ENCODE data around the gene CUL4A.

CUL4A gene

DNA sequence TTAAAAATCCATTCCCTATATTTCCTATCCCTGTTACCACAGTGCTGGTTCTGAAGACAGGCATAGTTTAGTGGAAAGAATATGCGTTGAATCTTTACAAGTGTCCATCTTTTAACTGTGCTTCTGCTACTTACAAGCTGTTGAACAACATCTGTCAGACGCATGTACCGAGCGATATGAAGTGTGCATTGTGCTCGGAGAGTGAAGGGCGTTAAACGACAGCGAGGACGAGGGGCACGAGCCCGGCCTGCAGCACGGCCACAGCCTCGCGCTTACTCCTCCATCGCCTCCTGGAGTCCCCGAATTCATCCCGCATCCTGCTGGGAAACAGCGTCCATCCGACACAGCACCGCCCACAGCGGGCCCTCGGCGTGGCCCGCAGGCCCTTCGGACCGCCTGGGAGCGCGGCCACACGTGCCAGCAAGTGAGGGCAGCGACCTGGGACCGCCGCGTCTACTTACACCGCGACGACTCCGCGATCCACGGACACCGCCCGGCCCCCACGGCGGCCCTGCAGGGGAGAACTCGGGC lies 1.5 kb upstream of the CUL4A start:
- DNase-seq (ENCODE audit: low read depth in 2 of 2) = no peak

DNA sequence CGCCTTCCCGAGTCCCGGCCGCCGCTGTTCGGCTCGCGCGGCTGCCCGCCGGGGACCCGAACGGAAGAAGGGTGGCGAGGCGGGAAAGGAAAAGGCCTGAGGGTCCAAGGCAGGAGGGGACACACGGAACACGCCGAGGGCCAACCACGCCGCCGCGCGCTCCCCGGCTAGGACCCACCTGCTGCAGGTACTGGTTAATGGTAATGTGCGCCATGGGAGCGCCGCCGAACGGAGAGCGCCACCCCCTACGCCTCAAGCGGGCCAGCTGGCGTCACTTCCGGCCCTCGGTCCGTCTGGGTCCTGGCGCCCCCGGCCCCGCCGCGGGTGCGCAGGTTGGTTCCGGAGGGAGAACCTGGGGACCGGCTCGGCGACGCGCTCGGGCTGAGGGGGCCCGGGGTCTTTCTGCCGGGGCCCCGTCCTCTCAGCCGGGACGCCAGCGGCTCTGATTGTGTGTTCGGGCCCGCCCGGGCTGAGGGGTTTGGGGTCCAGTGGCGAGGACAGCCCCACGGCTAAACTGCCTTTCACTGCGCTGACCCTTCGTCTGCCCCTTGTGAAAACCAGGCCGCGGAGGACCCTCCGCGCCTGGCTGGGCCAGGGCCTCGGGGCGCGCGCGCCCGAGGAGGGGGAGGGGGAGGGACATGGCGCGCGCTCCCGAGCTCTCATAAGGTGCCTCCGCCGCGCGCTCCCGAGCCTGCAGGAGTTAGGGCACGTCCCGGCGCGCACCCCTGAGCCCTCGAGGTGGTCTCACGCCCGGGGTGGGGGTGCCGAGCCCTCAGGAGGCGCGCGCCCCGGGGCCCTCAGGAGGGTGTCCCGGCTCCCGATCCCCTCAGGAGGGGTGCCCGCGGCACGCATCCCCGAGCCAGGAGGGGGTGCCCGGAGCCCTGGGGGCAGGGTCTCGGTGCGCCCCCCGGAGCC lies 735 bp upstream of the CUL4A start, which contains the start of gene PCID2:
TSS of gene PCID2 (minus strand) at position 249 of the 915 bp plus-strand sequence. CDS start at position 214, 35 bp downstream.
- peak; percentile 75 to 77 for DNase-seq (ENCODE audit: low read depth in 2 of 2)

DNA sequence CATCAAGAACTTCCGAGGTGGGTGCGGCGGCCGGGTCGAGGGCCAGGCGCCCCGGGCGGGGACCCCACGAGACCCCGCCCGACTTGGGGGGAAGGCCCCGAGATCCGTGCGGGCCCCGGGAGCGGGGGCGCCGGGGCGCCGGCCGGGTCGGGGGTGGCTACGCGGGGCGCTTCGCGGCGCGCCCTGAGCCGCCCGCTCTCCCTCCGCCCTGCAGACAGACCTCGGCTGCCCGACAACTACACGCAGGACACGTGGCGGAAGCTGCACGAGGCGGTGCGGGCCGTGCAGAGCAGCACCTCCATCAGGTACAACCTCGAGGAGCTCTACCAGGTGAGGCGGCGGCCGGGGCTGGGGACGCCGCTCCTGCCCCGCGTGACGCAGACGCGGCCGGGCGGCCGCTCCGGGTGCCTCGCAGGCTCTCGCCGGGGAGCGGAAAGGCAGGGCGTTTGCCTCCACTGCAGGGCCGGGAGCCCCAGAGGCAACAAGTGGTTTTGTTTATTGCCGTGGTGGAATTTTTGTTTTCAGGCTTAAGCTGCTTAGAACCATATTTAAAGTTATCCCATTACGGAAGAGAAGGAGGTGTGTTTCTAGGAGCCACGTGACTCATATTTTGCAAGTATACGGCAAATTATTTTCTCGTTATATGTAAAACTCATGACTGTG lies 477 bp downstream of the CUL4A start:
- DNase-seq (ENCODE audit: low read depth in 2 of 2) = peak; percentile 35 to 52

DNA sequence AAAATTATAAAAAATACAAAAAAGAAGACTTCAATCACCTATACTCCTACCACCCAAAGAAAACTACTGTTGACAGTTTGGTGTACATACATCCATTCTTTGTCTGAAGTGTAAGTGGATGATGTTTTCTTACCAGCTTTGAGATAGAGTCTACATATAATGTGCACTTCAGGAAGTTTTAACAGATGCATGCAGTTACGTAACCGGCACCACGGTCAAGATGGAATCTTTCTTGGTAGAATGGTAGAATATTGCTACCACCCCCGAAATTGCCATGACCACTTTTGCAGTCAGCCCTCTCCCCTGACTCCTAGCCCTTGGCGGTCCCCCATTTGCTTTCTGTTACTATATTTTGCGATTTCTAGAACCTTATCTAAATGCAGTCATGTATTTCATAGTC lies 1.4 kb downstream of the CUL4A start:
- DNase-seq (ENCODE audit: low read depth in 2 of 2) = no peak

DNA sequence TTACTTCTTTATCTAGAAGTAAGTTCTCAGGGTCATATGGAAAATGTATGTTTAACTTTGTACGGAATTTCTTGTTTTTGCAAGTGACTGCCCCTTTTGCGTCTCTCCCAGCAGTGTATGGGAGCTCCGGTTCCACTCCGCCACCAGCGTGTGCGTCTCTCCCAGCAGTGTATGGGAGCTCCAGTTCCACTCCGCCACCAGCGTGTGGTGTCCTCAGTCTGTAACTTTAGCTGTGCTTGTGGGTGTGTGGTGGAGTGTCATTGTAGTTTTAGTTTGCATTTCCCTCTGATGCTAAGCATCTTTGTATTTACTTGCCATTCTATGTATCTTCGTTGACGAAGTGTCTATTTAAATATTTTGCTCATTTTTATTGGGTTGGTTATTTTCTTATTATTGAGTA lies 2.4 kb downstream of the CUL4A start:
- no peak for DNase-seq (ENCODE audit: low read depth in 2 of 2)

DNA sequence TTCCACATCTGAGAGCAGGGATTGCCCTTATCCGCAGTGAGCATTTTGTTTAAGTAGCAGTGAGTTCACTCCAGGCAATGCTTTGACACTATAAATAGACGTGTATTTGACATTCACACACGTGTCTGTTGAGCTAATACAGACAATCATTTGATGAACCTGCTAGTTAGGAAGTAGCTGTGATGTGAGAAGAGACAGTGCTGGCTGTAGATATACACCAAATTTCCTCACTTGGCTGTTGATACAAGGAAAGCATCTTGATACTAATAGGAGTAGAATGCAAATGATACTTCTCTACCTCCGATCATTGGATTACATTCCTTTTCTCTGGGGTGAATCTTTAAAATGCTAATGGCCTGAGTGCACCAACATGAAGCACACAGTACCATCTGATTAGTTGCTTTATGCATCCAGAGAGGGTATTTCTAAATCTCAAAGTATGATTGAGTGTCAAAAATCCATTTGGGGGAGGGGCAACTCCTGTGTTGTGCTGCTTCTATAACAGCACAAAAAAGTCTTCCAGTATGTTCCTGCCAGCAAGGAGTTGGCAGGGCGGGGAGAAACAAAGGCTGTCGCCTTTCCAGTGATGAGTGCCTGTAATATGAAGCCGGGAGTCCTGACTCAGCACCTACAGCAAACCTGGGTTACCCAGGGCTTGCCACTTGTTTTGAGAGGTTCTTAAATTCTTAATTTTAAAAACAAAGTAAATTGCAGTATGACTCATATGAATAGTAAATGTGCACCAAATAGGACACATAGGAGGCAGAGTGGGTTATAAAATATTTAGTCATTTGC lies 7.0 kb downstream of the CUL4A start:
- no peak for DNase-seq (ENCODE audit: low read depth in 2 of 2)

DNA sequence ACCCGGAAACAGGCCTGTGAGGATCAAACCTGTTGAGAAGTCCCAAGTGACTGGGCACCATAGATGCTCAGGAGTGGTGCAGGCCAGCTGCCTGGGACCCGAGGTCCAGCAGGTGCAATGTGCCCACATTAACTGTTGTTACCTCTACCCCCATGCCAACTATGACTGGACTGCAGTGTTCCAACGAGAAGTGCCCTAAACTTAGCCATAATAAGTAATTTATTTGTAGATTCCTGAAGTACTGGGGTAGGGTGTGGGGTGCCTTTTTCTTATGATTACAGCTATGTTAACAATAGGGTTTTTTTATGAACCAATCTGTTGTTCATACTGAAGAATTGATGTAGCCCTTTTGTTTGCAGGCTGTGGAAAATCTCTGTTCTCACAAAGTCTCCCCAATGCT lies 9.2 kb downstream of the CUL4A start:
- DNase-seq (ENCODE audit: low read depth in 2 of 2) = no peak

DNA sequence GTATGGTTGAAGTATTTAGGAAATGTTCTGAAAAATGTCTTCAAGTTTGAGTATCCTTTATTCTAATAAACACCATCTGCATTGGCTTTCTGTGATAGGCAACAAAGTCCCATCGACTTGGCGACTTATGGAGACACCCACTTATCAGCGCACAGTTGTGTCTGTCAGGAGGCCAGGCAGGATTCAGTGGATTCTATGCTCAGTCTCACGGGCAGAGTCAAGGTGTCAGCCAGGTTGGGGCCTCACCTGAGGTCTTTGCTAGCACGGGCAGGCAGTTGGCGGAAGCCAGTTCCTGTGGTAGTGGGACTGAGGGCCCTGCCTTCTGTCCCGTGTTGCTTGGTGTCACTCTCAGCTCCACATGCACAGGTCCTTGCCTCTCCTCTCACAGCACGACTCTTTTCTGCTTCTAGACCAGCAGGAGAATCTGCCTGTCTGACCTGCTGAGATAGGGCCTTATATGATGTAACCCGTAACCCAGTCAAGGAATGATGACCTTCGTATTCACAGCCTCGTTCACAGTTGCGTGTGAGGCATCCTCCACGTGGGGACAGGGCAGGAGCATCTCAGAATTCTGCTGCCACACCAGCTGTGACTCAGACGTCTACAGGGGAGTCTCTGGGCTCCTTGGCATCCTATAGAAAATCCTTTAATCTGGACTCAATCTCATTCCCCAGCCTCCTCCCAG lies 10.0 kb downstream of the CUL4A start:
- DNase-seq (ENCODE audit: low read depth in 2 of 2) = no peak

DNA sequence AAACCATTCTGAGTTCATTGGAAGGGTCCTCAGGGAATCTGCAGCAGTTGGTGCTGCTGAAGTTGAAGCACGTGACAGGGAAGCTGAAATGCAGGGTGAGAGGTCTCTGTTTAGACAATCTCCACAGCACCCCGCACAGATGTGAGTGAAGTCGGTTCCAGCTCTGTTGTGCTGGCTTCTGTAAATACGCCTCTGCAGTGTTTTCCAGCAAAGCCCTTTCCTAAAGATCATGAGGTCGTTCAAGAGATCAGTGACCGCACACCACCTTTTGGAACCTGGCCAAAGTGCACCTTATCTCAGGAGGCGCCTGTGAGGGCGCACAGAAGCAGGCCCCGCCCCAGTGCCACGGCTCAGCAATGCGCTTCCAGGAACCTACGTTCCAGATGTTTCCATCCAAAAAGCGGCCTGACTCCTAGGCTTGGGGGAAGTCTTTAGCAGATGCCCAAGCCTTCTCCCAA lies 10.8 kb downstream of the CUL4A start:
- DNase-seq (ENCODE audit: low read depth in 2 of 2) = no peak

DNA sequence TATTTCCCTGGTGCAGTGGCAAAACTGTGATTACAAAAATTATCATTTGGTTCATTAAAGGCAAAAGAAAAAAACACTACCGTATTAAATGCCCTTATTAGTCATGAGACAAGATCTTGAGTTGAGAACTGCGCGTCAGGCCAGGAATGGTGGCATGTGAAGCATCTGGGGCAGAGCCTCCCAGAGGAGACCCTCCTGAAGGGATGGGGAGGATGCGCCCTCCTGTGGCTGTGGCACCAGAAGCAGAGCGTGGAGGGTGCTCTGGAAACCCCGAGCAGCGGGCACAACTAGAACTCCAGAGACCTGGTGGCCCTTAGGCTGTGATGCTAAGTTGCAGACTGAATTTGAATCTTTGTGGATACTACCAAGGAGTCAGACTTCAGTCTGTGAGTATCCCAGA lies 11.5 kb downstream of the CUL4A start:
- DNase-seq (ENCODE audit: low read depth in 2 of 2) = no peak

DNA sequence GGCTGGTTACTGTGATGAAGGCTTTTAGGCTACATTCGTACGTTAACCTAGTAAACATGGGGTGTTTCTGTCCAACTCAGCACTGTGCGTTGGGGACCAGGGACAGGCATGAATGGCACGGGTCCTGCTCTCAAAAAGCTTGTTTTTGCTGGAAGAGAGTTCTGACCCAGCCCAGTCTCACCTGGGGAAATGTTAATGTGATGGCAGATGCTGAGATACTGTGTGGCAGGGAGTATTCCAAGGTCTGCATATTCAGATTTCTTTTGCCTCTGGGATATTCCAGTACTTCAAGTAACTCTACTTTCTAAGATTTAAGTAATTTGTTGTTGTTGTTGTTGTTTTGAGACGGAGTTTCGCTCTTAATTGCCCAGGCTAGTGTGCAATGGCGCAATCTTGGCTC lies 13.7 kb downstream of the CUL4A start:
- no peak for DNase-seq (ENCODE audit: low read depth in 2 of 2)

DNA sequence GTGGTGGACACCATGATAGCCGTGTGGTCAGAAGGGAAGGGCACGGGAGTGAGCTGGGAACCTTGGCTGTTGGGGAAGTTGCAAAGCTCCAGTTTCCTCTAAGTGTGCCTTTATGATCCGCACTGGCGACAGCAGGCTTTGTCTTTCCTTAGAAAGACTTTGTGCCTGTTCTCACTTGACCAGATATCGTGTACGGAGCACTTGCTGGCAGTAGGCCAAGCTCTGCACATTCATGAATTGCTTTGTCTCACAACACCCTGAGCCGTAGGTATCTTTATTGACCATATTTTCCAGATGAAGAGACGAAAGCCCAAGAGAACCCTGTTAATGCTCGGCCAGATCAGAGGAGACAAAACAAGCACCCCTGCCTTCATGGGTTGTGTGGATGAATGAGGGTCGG lies 15.1 kb downstream of the CUL4A start:
- DNase-seq (ENCODE audit: low read depth in 2 of 2) = no peak

DNA sequence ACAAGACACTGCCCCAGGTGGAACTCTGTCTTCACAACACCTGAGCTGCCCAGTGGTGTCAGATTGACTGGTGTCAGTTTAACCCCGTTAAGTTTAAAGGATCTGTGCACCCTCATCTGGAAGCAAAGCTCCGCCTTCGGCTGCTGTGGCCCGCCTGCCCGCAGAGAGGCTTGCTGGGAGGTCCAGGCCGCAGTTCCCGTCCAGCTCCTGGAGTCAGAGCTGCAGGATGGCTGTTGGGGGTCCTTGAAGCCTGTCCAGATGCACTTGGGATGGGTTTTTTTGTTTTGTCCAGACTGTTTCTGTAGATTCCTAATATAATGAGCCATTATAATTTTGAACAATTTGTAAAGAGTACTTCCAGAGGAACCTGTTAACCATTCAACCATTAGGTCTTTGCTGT lies 16.1 kb downstream of the CUL4A start:
- no peak for DNase-seq (ENCODE audit: low read depth in 2 of 2)

DNA sequence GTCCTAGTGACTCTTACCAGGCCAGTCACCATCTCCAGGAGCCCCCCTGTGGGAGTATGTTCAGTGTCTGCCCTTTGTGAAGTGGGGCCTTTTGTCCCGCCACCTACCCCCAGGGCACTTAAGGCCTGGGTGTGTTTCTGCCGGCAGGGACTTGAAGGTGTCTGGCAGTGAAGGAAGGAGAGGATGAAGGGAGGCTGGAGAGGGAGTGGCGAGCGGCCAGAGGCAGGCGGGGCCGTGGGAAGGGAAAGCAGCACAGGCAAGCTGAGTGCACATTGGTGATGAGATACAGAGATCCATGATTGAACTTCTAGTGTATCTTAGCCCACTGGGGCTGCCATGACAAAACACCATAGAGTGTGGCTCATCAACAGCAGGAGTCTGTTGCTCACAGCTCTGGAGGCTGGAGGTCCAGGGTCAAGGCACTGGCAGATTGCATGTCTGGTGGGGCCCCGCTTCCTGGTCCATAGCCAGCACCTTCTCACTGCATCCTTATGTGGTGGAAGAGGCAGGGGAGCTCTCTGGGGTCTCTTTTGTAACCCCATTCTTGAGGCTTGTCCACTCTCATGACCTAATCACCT lies 17.5 kb downstream of the CUL4A start:
- DNase-seq (ENCODE audit: low read depth in 2 of 2) = no peak

DNA sequence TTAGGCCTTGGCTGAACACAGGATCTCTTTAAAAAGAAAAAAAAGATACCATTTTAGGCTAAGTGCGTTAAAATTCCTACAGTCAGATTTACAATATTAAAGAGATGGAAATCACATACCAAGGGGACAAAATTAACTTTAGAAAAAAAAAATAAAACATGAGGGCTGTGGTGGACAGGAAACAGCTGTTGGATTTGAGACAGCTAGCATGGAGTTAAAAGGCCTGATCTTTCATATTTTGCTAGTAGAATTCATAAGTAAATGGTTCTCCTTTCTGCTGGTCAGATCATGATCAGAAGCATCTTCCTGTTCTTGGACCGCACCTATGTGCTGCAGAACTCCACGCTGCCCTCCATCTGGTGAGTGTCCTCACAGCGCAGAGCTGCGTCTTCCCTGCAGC lies 19.7 kb downstream of the CUL4A start:
- DNase-seq (ENCODE audit: low read depth in 2 of 2) = no peak

DNA sequence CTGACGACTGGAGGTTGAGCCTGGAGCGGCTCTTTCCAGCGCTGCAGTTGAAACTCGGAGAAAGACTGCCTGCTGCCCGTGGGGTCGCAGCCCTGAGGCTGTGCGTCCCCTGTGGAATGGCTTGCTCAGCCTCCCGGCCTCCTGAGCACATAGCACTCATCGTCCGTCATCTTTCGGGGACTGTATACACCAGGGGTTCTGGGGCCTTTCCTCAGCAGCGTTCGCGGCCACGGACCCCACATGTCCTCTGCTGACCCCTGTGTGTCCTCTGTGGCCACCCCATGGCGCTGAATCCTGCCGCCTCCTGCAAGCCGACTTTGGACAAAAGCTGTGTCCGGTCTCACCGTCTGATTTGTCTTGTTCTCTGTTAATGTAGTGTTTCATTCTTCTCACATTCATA lies 20.4 kb downstream of the CUL4A start:
- no peak for DNase-seq (ENCODE audit: low read depth in 2 of 2)

DNA sequence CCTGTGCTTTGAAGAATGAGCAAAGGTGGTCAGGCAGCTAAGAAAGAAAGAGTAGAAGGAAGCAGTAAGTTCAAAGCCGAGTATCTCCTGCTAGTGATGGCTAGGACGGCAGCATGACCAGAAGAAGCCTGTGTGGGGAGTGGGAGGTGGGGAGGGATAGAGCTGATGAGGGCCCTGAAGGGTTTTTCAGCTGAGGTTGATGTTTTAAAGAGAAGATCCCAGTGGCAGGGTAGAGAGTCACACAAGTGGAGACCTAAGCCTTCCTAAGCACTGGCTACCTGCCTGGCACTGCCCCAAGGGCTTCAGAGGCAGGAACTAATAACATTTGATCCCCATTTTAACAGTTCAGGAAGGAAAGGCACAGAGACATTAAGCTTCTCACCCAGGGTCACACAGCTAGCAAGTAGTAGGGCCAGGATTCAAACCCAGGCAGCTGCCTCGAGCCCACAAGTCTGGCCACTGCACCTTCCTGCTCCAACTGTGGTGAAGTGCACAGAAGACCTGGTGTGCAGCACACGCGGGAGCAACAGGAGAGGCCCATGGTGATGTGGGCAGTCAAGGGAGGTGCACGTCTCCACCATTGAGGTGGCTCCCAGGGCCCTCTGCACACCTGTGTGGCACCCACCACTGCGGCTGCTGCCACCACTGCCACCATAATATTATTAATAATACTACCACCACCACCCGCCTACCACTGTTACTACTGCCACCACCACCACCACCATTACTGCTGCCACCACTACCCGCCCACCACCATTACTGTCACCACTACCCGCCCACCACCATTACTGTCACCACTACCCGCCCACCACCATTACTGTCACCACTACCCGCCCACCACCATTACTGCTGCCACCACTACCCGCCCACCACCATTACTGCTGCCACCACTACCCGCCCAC lies 22.1 kb downstream of the CUL4A start:
- DNase-seq (ENCODE audit: low read depth in 2 of 2) = peak in 1 of 2 donors; percentile 50

DNA sequence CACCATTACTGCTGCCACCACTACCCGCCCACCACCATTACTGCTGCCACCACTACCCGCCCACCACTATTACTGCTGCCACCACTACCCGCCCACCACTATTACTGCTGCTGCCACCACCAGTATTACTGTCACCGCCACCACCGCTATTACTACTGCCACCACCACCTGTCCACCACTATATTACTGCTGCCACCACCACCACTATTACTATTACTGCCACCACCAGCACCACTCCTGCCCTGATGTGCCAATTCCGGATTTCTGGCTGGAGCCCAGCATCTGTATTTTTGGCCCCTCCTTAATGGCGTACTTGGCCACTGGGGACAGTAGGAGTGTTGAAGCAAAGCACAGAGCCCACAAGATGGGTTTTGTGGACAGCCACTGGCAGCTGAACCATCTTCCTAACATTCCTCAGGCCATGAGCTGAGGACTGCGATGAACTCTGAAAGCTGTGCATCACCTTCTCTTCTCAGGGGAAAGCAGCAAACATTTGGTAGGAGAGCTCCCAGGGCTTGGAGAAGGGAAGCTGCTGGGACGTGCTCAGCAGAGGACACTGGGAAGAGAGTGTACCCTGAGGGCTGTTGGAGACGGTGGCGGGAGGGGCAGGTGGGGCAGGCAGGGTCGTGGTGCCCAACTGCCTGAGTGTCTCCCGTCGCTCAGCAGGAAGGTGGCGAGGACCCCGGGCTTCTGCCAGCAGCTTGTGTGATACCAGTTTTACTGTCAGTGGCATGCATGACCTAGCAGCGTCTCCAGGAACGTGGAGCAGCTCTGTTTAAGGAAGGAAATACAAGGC lies 23.0 kb downstream of the CUL4A start:
- DNase-seq (ENCODE audit: low read depth in 2 of 2) = no peak

DNA sequence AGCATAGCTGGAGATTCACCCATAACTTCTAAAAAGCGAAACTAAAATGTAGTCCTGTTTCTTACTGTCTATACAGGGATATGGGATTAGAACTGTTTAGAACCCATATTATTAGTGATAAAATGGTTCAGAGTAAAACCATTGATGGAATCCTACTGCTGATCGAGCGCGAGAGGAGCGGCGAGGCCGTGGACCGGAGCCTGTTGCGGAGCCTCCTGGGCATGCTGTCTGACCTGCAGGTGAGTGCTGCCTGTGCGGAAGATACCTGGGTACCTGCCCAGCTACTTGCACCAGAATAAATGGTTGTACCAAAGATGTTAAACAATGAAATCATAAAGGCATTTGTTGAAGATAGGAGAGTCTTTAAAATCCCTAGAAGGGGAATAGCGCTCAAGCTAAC lies 23.7 kb downstream of the CUL4A start:
- no peak for DNase-seq (ENCODE audit: low read depth in 2 of 2)

Data from activated CD8-positive, alpha-beta memory T cell treated with anti-CD3 and anti-CD28 coated beads for 4 hours (primary cell).